OCI-LY3 (cell line): ENCODE measurements around the gene NDUFB8.

Experiments used
- H2AFZ ChIP-seq: fragments of 200-600, 300-600 bp; shearing (Covaris generic); 2 replicates; pipeline ENCODE4 v1.6.0; 2014; ENCODE audit warnings: antibody characterized with exemption, low read depth, low read length
- H3K27ac ChIP-seq: fragments of 200-600, 300-600 bp; sonication (generic); 2 replicates; pipeline ENCODE4 v1.5.1; 2014; ENCODE audit warnings: mild to moderate bottlenecking, low read length, moderate library complexity, mixed read lengths
- H3K27me3 ChIP-seq: fragments of 200-600, 300-600 bp; sonication (generic); 2 replicates; pipeline ENCODE4 v1.6.1; 2014; ENCODE audit warnings: low read depth, low read length, mixed read lengths
- H3K36me3 ChIP-seq: fragments of 200-600, 300-600 bp; sonication (generic); replicated peaks from 2 replicates; pipeline ENCODE3; 2014; ENCODE audit warnings: low read depth, low read length, mixed read lengths
- H3K4me1 ChIP-seq: fragments of 300-600, 200-600 bp; sonication (generic); 2 replicates; pipeline ENCODE4 v1.6.1; 2014; ENCODE audit warnings: low read length, mixed read lengths
- H3K4me2 ChIP-seq: fragments of 200-600, 300-600 bp; sonication (generic); 2 replicates; pipeline ENCODE4 v1.6.1; 2014; ENCODE audit warnings: low read length, mixed read lengths
- H3K4me3 ChIP-seq: fragments of 300-600, 200-600 bp; sonication (generic); 2 replicates; pipeline ENCODE4 v1.5.1; 2014; ENCODE audit warnings: antibody characterized with exemption, mild to moderate bottlenecking, low read length, moderate library complexity
- H3K79me2 ChIP-seq: fragments of 300-600, 200-600 bp; shearing (Covaris generic); 2 replicates; pipeline ENCODE4 v1.6.1; 2014; ENCODE audit warnings: mild to moderate bottlenecking, low read length, mixed read lengths
- H3K9ac ChIP-seq: fragments of 300-600, 200-600 bp; shearing (Covaris generic); 2 replicates; pipeline ENCODE4 v1.6.0; 2014; ENCODE audit warnings: mild to moderate bottlenecking, low read length, moderate library complexity
- H3K9me3 ChIP-seq: fragments of 200-600, 300-600 bp; shearing (Covaris generic); 2 replicates; pipeline ENCODE4 v1.6.1; 2014; ENCODE audit warnings: low read length, mixed read lengths; ENCODE audit not compliant: insufficient read depth
- H4K20me1 ChIP-seq: fragments of 200-600, 300-600 bp; sonication (generic); 2 replicates; pipeline ENCODE4 v1.6.1; 2016; ENCODE audit warnings: low read length, mixed read lengths; ENCODE audit not compliant: insufficient read depth
- CTCF ChIP-seq: fragments of 200-600, 300-600 bp; sonication (generic); IDR thresholded peaks from 2 replicates; pipeline ENCODE4 v1.5.1; 2014; ENCODE audit warnings: antibody characterized with exemption, low read length, low read depth
- EZH2phosphoT487 ChIP-seq: fragments of 200-600 bp; shearing (Covaris generic); IDR thresholded peaks from 2 replicates; pipeline ENCODE4 v1.6.1; 2018; ENCODE audit warnings: antibody characterized with exemption, mixed run types, low read depth

Gene NDUFB8

GRCh38 chr10:100477970-100478369, 51.7 kb downstream of the NDUFB8 start:
- H3K9me3 ChIP-seq, result no peaks in the 10 kb centered on the region
- H2AFZ ChIP-seq, result no peak overlapping the region
- no peak overlapping the region for H3K9ac ChIP-seq
- no peaks in the 10 kb centered on the region for H4K20me1 ChIP-seq
- H3K4me1 ChIP-seq, result 0 out of 2 replicates have a peak, but pooled peaks cover 3% of the 10 kb centered on the region
- no peak overlapping the region for H3K4me3 ChIP-seq
- TF ChIP-seq EZH2phosphoT487 (no peak), CTCF (no peak)
- H3K79me2 ChIP-seq, result no peaks in the 10 kb centered on the region
- H3K27me3 ChIP-seq, result peaks cover 21% of the 10 kb centered on the region
- no peaks in the 10 kb centered on the region for H3K36me3 ChIP-seq
- H3K27ac ChIP-seq, result no peak overlapping the region
- H3K4me2 ChIP-seq, result no peak overlapping the region
